ENCODE measurements around the gene CISD3. TPM values are rescaled to one million over a fixed set of nuclear protein-coding genes. Genes with fewer than 3 reads are reported as not detected.
"Not testable (repeated sequence)": the region's sequence is repeated elsewhere in the genome, so short reads cannot be mapped to it uniquely, and the experiment has no call there.

The CISD3 gene
- total RNA-seq, 4 donors from 2014 or later, result 0.26 to 22.0 (median 2.9) TPM

DNA sequence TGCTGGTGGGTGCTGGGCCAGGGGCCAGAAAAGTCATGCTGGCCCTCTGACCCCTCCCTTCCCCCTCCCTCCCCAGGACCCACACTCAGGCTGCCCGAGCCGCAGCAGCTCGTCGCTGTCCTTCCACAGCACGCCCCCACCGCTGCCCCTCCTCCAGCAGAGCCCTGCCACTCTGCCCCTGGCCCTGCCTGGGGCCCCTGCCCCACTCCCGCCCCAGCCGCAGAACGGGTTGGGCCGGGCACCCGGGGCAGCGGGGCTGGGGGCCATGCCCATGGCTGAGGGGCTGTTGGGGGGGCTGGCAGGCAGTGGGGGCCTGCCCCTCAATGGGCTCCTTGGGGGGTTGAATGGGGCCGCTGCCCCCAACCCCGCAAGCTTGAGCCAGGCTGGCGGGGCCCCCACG lies 8.3 kb upstream of the CISD3 start:
- H3K27ac ChIP-seq, result no peak overlapping the region
- no peaks in the 10 kb centered on the region for H3K36me3 ChIP-seq
- DNase-seq, result no peak
- TF ChIP-seq POLR2A (IDR thresholded peaks at IDR 0.05), result no peak
- TF ChIP-seq, protein P1, sequence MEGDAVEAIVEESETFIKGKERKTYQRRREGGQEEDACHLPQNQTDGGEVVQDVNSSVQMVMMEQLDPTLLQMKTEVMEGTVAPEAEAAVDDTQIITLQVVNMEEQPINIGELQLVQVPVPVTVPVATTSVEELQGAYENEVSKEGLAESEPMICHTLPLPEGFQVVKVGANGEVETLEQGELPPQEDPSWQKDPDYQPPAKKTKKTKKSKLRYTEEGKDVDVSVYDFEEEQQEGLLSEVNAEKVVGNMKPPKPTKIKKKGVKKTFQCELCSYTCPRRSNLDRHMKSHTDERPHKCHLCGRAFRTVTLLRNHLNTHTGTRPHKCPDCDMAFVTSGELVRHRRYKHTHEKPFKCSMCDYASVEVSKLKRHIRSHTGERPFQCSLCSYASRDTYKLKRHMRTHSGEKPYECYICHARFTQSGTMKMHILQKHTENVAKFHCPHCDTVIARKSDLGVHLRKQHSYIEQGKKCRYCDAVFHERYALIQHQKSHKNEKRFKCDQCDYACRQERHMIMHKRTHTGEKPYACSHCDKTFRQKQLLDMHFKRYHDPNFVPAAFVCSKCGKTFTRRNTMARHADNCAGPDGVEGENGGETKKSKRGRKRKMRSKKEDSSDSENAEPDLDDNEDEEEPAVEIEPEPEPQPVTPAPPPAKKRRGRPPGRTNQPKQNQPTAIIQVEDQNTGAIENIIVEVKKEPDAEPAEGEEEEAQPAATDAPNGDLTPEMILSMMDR (IDR thresholded peaks at IDR 0.05), result no peak
- no peaks in the 10 kb centered on the region for H3K9me3 ChIP-seq
- H3K4me1 ChIP-seq, result no peaks in the 10 kb centered on the region
- H3K27me3 ChIP-seq, result no peaks in the 10 kb centered on the region
- intact Hi-C loops (cut with DNase I; ENCODE audit: low total_unique reads), result no loop called here
- no peak overlapping the region for H3K4me3 ChIP-seq

DNA sequence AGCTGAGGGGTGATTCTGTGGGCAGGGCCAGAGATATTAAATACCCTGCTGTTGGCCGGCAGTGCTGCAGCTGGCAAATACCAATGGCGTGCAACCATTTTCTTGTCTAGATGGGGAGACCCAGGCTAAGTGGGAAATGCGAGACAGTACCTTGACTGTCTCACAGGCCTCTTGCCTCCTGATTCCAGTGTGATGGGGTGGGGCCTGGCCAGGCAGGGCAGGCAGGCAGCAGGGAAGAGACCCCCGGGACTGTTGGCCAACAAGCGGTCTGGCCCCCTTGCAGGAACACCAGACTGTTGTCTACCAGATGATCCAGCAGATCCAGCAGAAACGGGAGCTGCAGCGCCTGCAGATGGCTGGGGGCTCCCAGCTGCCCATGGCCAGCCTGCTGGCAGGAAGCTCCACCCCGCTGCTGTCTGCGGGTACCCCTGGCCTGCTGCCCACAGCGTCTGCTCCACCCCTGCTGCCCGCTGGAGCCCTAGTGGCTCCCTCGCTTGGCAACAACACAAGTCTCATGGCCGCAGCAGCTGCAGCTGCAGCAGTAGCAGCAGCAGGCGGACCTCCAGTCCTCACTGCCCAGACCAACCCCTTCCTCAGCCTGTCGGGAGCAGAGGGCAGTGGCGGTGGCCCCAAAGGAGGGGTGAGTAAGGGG lies 5.7 kb upstream of the CISD3 start:
- Histone ChIP-seq H3K27ac (no peak overlapping the region), H3K27me3 (no peaks in the 10 kb centered on the region), H3K4me3 (no peak overlapping the region), H3K4me1 (no peaks in the 10 kb centered on the region), H3K9me3 (no peaks in the 10 kb centered on the region), H3K36me3 (no peaks in the 10 kb centered on the region)
- DNase-seq, result no peak
- TF ChIP-seq, protein P1 (IDR thresholded peaks at IDR 0.05), result no peak
- TF ChIP-seq POLR2A (IDR thresholded peaks at IDR 0.05), result no peak
- intact Hi-C loops (cut with DNase I; ENCODE audit: low total_unique reads), result no loop called here

DNA sequence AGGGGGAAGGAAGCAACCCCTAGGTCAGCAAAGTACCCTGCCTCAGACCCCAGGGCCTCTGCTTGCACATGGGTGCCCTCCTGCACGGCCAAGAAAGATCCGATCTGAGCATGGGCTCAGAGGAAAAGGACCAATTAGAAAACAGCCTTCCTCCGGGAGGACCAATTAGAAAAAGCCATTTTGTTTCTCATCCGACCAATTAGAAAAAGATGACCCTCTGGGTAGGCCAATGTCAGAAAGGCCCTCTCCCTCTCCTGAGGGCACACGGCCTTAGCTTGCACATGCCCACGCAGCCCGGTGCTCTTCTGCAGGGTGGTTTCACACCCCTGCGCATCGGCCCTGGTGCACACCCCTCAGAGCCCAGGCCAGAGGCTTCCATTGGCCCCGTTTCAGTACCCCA lies 5.1 kb upstream of the CISD3 start:
- Histone ChIP-seq H3K9me3 (no peaks in the 10 kb centered on the region), H3K27me3 (no peaks in the 10 kb centered on the region), H3K36me3 (no peaks in the 10 kb centered on the region), H3K4me1 (no peaks in the 10 kb centered on the region), H3K27ac (no peak overlapping the region), H3K4me3 (no peak overlapping the region)
- TF ChIP-seq POLR2A (IDR thresholded peaks at IDR 0.05), result no peak
- TF ChIP-seq, protein P1 (IDR thresholded peaks at IDR 0.05), result no peak
- no peak for DNase-seq
- intact Hi-C loops (cut with DNase I; ENCODE audit: low total_unique reads), result no loop called here

DNA sequence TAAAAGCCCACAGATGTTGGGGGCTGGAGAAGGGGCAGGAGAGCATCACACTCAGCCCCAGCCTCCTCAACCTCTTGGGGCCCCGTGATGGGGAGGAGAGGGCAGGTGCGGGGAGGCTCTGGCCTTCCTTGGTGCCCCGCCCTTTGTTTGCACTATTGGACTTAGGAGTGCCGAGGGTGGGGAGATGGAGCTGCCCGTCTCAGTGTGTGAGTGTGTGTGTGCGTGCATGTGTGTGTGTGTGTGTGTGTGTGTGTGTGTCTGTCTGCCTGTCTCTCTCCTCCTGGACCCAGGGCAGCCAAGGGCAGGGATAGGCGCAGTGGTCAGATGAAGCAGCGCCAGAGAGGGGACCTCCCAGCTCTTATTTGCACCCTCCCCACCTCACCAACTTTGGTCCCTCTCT lies 4.0 kb upstream of the CISD3 start:
- H3K27ac ChIP-seq; H3K9me3 ChIP-seq; intact Hi-C loops (cut with DNase I; ENCODE audit: low total_unique reads); DNase-seq; H3K27me3 ChIP-seq; H3K36me3 ChIP-seq; H3K4me3 ChIP-seq; H3K4me1 ChIP-seq: not testable (repeated sequence)

DNA sequence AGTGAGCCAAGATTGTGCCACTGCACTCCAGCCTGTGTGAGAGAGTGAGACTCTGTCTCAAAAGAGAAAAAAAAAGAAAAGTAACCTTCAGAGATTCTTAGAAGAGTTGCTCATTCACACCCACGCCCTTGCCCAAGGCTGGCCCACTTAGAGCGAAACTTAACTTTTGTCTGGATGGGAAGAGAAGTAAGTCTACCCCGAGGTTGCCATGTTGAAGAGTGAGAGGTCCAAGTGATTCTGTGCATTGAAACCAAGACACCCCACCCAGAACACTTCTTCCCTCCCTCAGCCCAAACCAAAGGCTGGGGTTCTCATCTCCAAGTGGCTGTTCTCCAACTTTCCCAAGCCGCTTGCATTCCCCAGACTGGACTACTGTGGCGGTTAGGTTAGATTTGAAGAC lies 2.4 kb upstream of the CISD3 start:
- intact Hi-C loops (cut with DNase I; ENCODE audit: low total_unique reads), result no loop called here
- no peaks in the 10 kb centered on the region for H3K36me3 ChIP-seq
- H3K4me1 ChIP-seq, result no peaks in the 10 kb centered on the region

DNA sequence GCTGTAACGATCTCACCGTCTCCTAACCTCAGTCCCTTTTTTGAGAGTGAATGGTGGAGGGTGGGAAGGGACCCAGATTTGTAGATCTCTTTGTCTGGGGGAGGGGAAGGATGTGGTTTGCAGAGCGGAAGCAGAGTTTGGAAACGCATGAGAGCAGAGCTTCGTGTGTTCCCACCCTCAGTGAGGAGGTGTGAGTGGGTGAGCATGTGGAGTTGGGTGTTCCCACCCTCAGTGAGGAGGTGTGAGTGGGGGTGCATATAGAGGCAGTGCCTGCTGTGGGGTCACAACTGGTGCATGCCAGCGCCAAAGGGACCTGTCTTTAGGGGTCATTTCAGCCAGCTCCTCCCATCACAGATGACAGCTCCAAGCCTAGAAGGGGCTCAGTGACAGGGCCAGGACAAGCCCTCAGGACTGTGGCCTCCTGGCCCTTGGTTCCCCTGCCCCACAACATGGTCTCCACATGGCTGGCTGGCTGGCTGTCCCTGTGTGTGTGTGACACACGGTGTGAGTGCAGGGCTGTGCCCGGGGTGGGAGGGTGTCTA lies 1.8 kb upstream of the CISD3 start:
- no peak for TF ChIP-seq POLR2A (IDR thresholded peaks at IDR 0.05)
- TF ChIP-seq, protein P1 (IDR thresholded peaks at IDR 0.05), result no peak
- Histone ChIP-seq H3K27me3 (no peaks in the 10 kb centered on the region), H3K9me3 (no peaks in the 10 kb centered on the region), H3K4me1 (no peaks in the 10 kb centered on the region), H3K27ac (no peak overlapping the region), H3K4me3 (no peak overlapping the region), H3K36me3 (no peaks in the 10 kb centered on the region)
- intact Hi-C loops (cut with DNase I; ENCODE audit: low total_unique reads), result no loop called here
- no peak for DNase-seq

More for the DNA sequence above, 2.4 kb upstream of the CISD3 start:
- TF ChIP-seq POLR2A (IDR thresholded peaks at IDR 0.05), result no peak
- no peak for DNase-seq
- Histone ChIP-seq H3K27me3 (no peaks in the 10 kb centered on the region), H3K27ac (no peak overlapping the region), H3K9me3 (no peaks in the 10 kb centered on the region), H3K4me3 (no peak overlapping the region)
